NCI-H1694 treated with DMSO at 0.1 percent for 48 hours (cell line): ENCODE measurements around the gene TBL1XR1.
"Not testable (repeated sequence)": the region's sequence is repeated elsewhere in the genome, so short reads cannot be mapped to it uniquely, and the experiment has no call there.

Experiments used
- DNase-seq: peaks from one replicate; lab custom pipeline; 2025; lab: John Stamatoyannopoulos, UW

Gene TBL1XR1

GRCh38 chr3:177013681-177014280 is 183.5 kb downstream of the TBL1XR1 start:
- no peak for DNase-seq

- no peak for DNase-seq
These were observed 191.4 kb downstream of the TBL1XR1 start for GRCh38 chr3:177005718-177006405.

GRCh38 chr3:177000159-177000558 is 197.1 kb downstream of the TBL1XR1 start:
- not testable (repeated sequence) for DNase-seq

GRCh38 chr3:176995946-176996345 is 201.3 kb downstream of the TBL1XR1 start:
- DNase-seq, result no peak

GRCh38 chr3:176994891-176995781 is 202.1 kb downstream of the TBL1XR1 start:
- DNase-seq, result no peak

GRCh38 chr3:176994393-176994792 is 202.9 kb downstream of the TBL1XR1 start:
- DNase-seq, result no peak

GRCh38 chr3:176992978-176993377 is 204.3 kb downstream of the TBL1XR1 start:
- DNase-seq, result no peak

GRCh38 chr3:176992565-176992964 is 204.7 kb downstream of the TBL1XR1 start:
- no peak for DNase-seq

- no peak for DNase-seq
These were observed 208.5 kb downstream of the TBL1XR1 start for GRCh38 chr3:176988795-176989194.

- no peak for DNase-seq
These were observed 209.2 kb downstream of the TBL1XR1 start for GRCh38 chr3:176987901-176988650.

- DNase-seq, result no peak
These were observed 218.8 kb downstream of the TBL1XR1 start for GRCh38 chr3:176978441-176978840.

GRCh38 chr3:176977331-176977730 is 220.0 kb downstream of the TBL1XR1 start:
- no peak for DNase-seq

- no peak for DNase-seq
These were observed 220.7 kb downstream of the TBL1XR1 start for GRCh38 chr3:176976586-176976985.

GRCh38 chr3:176974279-176974678 is 223.0 kb downstream of the TBL1XR1 start:
- no peak for DNase-seq

- DNase-seq, result no peak
These were observed 225.6 kb downstream of the TBL1XR1 start for GRCh38 chr3:176971613-176972174.

- DNase-seq, result no peak
These were observed 226.5 kb downstream of the TBL1XR1 start for GRCh38 chr3:176970770-176971169.

GRCh38 chr3:176969506-176969905 is 227.8 kb downstream of the TBL1XR1 start:
- DNase-seq, result no peak
